Measurements from ENCODE around the gene KRT2. TPM values are rescaled to one million over a fixed set of nuclear protein-coding genes. Genes with fewer than 3 reads are reported as not detected.

The KRT2 gene
- total and polyA plus RNA-seq, 2 of the 8 experiments (the other 6 are each of a cell fraction or from before 2014, with no cell fraction given) = not detected

DNA sequence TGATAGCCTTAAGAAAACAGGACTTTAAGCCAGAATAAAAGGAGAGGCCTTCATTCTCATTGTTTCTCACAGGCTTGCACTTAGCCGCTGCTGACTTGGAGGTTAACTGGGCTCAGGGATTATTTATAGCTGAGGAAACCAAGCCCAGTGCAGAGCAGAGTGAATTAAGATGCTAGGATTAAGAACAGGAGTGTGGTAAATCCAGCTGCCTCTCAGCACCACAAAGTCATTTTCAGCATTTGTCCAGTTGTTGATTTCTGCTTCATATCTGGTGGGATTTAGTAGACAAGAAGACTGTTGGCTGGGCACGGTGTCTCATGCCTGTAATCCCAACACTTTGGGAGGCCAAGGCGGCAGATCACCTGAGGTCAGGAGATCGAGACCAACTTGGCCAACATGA, 19.4 kb downstream of the KRT2 start:
- no peak for DNase-seq (ENCODE audit: low read depth in 1 of 2, low spot score in 2 of 2)
- H4K8ac ChIP-seq (ENCODE audit: extremely low read depth, insufficient read depth, low read length) = no peak overlapping the region
- CTCF ChIA-PET (ENCODE audit: partially characterized antibody) = interaction anchor here (1.0 to 2.5 kb wide), 3 partner anchors 10 to 57 kb away, joined by 3 to 8 read pairs (median 3); no protein-coding TSS in a partner anchor

More for the DNA sequence above, 19.4 kb downstream of the KRT2 start:
- Histone ChIP-seq H3K9ac (replicated peaks in 1 of 4; ENCODE audit: extremely low read depth in 1 of 4, low read depth in 3 of 4, low read length in 3 of 4) (no peak overlapping the region), H2BK12ac (ENCODE audit: low read depth, low read length) (no peak overlapping the region), H2AFZ (ENCODE audit: low read length) (no peak overlapping the region), H3K36me3 (ENCODE audit: control insufficient read depth in 2 of 4, insufficient read depth in 4 of 4, low read length in 3 of 4) (no peaks in the 10 kb centered on the region), H3K27me3 (replicated peaks in 1 of 4; ENCODE audit: control insufficient read depth in 3 of 4, extremely low read depth in 1 of 4, insufficient read depth in 3 of 4, low read length in 3 of 4) (no peaks in the 10 kb centered on the region; a peak in 1 of 7 replicates), H3K79me2 (ENCODE audit: control insufficient read depth in 1 of 2, insufficient read depth in 2 of 2, low read length in 2 of 2) (no peaks in the 10 kb centered on the region), H2BK5ac (ENCODE audit: low read depth, low read length) (no peak overlapping the region), H2AK5ac (ENCODE audit: low read depth, low read length) (no peak overlapping the region), H3K18ac (ENCODE audit: extremely low read depth, low read length) (no peak overlapping the region), H2BK15ac (ENCODE audit: low read length) (no peak overlapping the region), H3K14ac (ENCODE audit: insufficient read length) (no peak overlapping the region), H3K4ac (replicated peaks; ENCODE audit: insufficient read length, low read depth, low read length) (no peak overlapping the region), H3K79me1 (ENCODE audit: low read depth, low read length) (no peaks in the 10 kb centered on the region), H3K9me3 (ENCODE audit: insufficient read depth in 2 of 2, low read depth in 1 of 2, low read length in 1 of 2) (no peaks in the 10 kb centered on the region), H4K5ac (ENCODE audit: insufficient read length, low read depth, low read length) (no peak overlapping the region), H3K4me1 (replicated peaks in 1 of 4; ENCODE audit: control insufficient read depth in 3 of 4, insufficient read depth in 4 of 4, low read length in 3 of 4) (no peaks in the 10 kb centered on the region), H2BK120ac (replicated peaks; ENCODE audit: low read depth, low read length) (no peak overlapping the region), H2BK20ac (ENCODE audit: low read length) (no peak overlapping the region), H3K23ac (ENCODE audit: insufficient read length) (no peak overlapping the region), H3K4me3 (ENCODE audit: extremely low read depth in 1 of 4, insufficient read depth in 2 of 4, low read depth in 3 of 4, low read length in 4 of 4) (no peak overlapping the region), H4K20me1 (replicated peaks in 1 of 2; ENCODE audit: control insufficient read depth in 1 of 2, insufficient read depth in 2 of 2, low read length in 2 of 2) (no peaks in the 10 kb centered on the region), H4K91ac (replicated peaks; ENCODE audit: insufficient read length, low read length) (no peak overlapping the region), H3K27ac (ENCODE audit: low read depth, low read length) (no peak overlapping the region), H3K23me2 (ENCODE audit: low read depth, low read length) (no peaks in the 10 kb centered on the region), H3K56ac (replicated peaks; ENCODE audit: insufficient read length, low read depth, low read length) (no peak overlapping the region), H3K4me2 (ENCODE audit: insufficient read depth in 1 of 2, low read depth in 2 of 2, low read length in 2 of 2) (no peak overlapping the region)
- POLR2A ChIA-PET (ENCODE audit: partially characterized antibody) = no interaction called here
- FAIRE-seq = no peak
- 78% methylated on average over 4 of the region's 4 CpGs; no CpG with 5 or more reads in 1 of the 2 experiments for WGBS, 2 experiments (ENCODE audit: extremely low coverage in 1 of 2, insufficient coverage in 1 of 2, insufficient read length in 1 of 2, insufficient replicate concordance in 2 of 2, low coverage in 1 of 2, low lambda C conversion rate in 2 of 2, missing lambda C conversion rate in 1 of 2)
- TF ChIP-seq HDAC2 (IDR thresholded peaks at IDR 0.05; ENCODE audit: borderline replicate concordance in 1 of 2, low read depth in 2 of 2, low read length in 2 of 2) (no peak), POU5F1 (IDR thresholded peaks at IDR 0.05; ENCODE audit: low read depth, low read length) (no peak), TBP (IDR thresholded peaks at IDR 0.05; ENCODE audit: low read depth, low read length) (no peak), NRF1 (IDR thresholded peaks at IDR 0.05; ENCODE audit: low read depth, low read length) (no peak), PHF8 (conservative IDR thresholded peaks at IDR 0.05; ENCODE audit: low read depth, low read length) (no peak)
